NCI-H1694 (cell line): ENCODE data around the gene RNASE8.
A peak's percentile ranks its signal among the peaks of the same experiment; 100 is the strongest.
"Not testable (repeated sequence)": the region's sequence is repeated elsewhere in the genome, so short reads cannot be mapped to it uniquely, and the experiment has no call there.

ENCODE experiments used
- DNase-seq: peaks from one replicate; lab custom pipeline; 2025; lab: John Stamatoyannopoulos, UW

Gene RNASE8, protein sequence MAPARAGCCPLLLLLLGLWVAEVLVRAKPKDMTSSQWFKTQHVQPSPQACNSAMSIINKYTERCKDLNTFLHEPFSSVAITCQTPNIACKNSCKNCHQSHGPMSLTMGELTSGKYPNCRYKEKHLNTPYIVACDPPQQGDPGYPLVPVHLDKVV

DNA sequence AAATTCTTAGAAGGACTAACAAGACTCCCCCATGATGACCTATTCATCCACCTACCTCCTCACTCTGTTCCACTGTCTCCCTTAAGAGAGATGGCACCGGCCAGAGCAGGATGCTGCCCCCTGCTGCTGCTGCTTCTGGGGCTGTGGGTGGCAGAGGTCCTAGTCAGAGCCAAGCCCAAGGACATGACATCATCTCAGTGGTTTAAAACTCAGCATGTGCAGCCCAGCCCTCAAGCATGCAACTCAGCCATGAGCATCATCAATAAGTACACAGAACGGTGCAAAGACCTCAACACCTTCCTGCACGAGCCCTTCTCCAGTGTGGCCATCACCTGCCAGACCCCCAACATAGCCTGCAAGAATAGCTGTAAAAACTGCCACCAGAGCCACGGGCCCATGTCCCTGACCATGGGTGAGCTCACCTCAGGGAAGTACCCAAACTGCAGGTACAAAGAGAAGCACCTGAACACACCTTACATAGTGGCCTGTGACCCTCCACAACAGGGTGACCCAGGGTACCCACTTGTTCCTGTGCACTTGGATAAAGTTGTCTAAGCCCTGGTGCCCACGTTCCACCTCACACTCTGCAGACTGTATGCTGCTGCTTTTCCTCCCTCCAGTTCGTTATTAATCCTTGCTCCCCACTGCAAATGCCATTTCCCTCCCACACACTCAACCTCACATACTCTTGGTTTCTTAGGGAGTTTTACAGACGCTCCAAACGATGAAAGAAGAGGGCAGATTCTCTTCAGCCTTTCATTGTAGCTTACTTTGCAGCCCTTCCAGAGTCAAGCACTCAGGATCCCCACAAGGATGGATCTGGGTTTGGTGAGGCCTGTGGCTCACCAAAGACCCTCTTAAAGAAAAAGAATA lies at the start of gene RNASE8:
Gene RNASE8, plus strand, starts transcription at position 20 of the 873 bp plus-strand sequence. Its CDS starts 71 bp downstream, at position 91.
- DNase-seq = no peak

DNA sequence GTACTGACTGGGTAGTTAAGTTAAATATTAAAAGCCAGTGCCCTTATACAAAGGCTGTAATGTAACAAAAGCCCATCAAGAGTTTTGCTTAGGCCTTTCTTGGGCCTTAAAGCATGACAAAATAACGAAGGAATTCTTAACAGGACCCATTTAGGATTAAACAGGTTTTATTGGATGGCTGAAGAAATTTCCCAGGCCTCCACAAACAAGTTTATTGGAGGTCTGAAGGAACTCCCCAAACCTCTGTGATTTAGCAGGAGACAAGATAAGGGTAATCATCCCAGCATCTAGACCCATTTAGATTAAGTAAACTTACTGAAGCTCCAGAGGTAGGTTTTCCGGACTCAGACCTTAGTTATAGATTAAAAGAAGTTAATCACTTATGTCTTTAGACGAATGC lies 47.9 kb upstream of the RNASE8 start:
- DNase-seq = not testable (repeated sequence)

DNA sequence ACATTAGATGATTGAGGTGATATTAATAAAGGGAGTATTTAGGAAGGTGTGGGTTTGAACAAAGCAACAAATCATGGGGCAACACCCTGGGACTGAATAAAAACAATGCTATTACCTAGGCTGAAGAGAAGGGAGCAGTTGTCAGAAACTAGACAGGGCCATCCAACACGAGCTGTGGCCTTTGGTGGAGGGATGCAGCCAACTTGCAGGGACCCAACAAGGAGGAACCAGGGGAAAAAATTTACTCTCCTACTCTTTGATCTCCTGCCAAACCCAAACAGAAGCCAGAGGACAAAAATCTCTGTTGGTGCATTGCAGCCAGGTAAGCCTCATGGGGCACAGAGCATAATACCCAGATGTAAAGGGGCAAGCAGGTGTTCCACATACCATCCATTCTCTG lies 46.5 kb upstream of the RNASE8 start:
- no peak for DNase-seq

DNA sequence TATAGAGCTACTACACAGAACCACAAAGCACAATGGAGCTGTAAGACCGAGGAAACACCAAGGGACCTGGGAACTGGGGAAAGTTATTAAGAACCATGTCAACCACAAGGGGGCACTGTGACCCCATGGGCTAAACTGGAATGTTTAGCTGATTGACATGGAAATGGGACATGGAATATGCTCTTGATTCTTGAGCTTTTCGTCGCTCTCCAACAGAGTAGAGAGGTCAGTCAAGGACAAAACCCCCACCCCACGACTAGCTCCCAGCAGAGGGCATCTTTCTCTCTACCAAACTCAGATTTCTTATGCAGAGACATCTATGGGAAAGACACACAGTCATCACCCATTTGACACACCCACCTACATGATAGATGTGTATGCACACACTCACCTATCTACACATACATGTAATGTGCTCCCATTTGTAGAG lies 42.8 kb upstream of the RNASE8 start:
- peak; percentile 96 for DNase-seq

DNA sequence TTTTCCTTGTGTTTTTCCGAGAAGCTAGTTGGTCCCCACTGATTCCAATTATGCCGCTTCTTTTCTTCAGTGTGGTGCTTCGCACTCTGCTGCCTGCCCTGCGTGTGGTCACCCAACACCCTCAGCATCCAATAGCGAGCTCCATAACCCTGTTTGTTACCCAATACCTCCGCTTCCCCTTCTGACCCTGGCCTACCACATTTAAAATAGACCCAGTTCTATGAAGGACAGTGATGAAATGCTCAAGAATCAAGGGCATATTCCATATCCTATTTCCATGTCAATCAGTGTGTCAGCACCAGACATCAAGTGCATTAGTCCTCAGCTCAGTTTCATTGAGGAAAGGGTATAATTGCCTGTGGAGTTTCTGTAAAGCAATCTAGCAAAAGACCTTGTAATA lies 42.3 kb upstream of the RNASE8 start:
- DNase-seq = no peak

DNA sequence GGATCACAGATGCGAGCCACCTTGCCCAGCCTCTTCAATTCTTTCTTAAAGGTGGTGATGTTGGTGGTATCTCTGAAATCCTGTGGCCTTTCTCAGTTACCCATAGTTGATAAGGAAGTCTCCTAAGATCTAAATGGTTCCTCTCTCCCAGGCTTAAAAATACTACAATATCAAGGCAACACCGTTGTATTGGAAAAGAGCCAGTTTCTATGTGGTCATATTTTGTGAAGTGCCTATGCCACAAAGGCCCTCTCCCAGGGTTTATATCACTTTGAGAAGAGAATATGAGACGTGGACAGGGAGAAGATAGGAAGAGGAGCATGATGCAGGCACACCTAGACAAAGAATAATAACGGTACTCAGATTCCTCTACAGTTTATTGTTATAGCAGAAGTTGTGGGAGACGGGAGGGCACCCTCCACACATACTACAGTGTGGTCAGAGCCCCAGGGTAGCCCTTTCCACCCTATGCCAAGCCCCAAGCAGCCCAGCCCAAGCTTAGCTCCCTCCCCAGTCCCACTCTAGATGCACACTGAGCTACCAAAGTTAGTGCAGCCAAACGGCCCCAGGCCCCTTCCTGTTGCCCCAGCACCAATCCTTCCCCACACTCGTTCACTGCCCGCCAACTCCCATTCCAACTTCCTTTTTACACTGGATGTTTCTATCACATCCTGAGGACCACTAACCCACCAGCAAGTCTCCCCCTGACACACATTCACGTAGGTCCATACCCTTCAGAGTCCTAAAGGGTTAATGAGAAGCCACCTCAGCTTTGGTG lies 41.0 kb upstream of the RNASE8 start:
- DNase-seq = no peak

DNA sequence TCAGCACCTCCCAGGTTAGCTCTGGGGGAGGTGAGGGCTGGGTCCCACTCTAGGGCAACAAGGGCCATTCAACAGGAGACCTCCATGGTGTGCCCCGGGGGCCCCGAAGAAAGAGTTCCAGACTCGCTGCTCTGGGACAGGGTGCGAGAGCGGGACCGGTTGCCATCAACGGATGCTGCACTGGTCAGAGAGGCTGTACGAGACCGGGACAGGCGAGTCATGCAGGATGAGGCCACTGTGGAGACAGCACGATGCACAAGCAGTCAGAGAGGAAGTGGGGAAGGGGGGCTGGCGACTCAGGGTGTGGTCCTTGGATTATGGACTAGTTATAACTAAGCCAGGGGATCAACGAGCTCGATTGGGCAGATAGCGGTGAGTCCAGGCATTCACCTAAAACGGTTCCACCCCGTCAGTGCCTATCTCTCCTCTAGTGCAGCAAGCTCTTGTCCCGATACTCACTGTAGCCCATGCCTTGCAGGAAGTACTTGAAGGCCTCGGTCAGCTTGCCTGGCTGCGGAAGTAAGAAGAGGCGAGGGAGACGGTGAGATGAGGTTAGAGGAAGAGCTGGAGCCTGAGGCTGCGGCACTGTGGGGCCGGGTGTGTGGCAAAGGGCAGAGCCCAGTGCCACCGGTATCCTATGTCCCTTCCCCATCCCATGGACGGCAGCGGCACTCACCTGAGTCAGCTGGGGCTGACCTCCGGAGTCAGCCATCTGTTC lies 39.9 kb upstream of the RNASE8 start:
- DNase-seq = no peak

DNA sequence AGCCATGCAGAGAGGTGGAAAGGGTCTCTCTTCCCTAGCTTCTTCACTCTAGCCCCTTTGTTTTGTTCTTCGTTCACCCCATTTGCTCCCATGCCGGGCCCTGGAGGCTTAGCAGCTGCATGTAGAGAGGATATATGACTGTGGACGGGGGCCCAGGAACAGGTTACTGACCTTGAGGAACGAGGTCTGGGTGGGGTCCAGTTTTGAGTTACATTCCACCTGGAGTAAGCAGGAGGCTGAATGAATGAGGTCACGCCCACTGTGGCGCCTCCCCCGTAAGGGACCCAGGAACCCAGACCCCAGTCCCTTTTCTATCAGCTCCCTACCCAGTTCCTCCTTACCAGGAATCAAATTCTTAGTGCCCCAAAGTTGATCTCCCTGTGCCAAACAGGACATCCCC lies 39.3 kb upstream of the RNASE8 start:
- no peak for DNase-seq

DNA sequence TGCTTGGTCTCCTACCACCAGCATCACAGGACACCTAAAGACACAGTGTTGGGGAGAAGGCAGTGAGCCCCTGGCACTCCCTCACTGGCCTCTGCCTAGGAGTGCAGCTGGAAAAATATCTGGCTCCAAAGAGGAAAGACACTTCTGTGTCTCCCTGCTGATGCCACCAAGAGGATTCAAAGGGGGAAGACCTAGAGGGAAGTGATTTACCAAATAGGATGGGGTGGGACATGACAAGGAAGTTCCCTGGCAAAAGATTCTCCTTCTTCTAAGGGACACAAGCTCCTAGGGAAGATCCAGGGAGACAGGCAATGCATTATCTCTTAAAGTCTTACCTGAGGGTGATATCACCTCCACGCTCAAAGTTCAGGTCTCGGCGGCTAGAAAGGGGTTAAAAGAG lies 38.8 kb upstream of the RNASE8 start:
- DNase-seq = no peak

DNA sequence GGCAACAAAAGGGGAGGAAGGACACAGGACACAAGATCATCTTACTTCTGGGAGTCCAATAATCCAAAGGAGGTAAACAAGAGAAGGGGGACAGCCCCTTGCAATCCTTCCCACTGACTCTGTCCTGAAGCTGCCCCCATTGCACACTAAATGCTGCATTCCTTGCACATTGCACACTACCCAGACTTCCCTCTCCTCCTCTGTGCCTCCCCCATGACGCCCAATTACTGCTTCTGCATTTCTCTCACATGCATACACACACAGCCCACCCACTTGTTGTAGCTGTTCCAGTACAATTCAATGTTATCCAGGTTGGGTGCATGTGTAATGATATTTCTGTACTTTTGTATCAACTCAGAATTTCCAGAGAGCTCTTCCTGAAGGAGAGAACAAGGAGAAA lies 38.3 kb upstream of the RNASE8 start:
- no peak for DNase-seq

DNA sequence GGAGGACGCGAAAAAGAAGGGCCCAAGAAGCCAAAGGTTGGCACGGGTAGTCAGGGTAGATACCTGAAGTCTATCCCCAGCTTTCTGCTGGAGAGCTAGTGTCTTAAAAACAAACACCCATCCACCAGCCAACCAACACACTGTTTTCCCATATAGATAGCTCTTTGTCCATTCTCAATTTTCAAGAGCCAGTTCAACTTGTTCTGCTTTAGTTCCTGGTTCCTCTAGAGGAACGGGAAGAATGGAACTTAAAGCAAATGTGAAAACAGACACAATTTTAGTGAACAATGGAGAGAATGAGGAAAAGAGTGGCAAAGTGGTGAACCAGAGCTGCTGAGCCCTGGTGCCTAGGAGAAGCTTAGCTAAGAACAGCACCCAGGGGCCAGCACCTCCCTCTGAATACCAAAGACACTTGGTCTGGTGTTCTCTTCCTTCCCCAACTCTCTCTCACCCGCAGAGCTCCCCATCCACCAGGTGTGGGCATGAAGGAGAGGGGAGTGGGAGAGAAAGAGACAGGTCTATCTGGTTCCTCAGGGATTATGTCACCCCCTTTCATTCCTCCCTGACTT lies 36.6 kb upstream of the RNASE8 start:
- no peak for DNase-seq

DNA sequence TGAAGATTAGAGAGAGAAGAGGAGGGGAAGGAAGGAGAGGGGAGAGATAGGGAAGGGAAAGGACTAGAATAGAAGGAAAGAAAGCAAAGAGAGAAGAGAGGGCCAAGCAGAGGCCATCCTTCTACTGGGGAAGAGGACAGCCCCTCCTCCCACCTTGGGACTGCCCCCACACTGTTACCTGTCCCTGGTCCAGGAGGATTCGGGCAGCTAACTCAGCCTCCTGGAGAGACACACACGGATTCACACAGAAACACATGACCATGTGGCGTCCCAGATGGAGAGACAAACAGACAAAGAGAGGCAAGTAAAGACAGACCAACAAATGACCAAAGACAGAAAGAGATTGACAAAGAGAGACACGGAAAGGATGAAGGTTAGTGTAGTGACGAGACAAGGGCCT lies 34.9 kb upstream of the RNASE8 start:
- no peak for DNase-seq

DNA sequence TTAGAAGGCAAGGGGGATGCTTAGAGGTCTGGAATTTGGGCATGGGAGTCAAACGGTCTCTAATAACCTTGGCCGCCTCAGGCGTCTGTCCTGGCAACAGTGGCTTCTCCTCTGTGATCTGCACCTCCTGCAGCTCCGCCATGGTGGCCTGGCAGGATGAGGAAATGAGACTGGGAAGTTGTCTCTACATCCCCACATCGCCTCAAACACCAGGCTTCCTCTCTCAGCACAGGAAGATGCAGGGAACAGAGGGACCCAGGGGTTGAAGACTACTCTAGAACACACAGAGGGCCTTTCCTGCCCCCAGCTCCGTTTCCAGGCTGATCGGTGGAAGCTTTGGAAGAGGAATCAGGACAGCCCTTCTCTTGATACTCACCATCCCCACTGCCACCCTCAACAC lies 34.4 kb upstream of the RNASE8 start:
- DNase-seq = no peak

DNA sequence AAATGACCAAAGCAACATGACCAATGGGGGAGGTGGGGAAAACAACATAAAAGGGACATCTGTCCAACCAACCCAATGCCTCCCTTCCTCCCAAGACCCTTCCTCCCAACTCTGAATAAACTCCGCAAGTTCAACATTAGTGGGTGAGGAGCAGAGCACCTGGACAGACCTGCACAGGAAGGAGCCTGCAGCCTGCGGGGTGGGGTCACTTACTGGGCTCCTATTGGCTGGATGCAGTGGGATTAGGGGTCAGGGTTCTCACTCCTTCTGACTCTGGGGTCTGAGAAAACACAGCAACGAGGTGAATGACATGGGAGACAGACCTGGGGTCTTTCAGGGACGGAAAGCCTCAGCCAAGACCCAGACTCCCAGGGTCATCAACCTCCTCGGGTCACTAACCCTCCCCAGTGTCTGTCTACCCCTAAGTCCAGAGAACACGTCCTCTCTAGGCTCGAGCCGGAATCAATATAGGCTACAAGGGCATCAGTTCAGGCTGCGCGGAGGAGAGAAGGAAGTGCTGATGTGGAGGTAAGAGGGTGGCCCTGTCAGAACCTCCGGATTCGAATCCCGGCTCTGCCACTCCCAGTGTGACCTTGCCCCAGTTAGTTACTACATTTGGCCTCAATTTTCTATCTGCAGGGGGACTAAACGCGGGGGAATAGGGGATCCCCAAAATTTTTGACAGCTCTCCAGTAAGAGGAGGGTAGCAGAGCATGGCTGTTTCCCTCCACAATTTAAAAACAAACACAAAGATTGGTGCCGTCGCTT lies 33.6 kb upstream of the RNASE8 start:
- DNase-seq = no peak

DNA sequence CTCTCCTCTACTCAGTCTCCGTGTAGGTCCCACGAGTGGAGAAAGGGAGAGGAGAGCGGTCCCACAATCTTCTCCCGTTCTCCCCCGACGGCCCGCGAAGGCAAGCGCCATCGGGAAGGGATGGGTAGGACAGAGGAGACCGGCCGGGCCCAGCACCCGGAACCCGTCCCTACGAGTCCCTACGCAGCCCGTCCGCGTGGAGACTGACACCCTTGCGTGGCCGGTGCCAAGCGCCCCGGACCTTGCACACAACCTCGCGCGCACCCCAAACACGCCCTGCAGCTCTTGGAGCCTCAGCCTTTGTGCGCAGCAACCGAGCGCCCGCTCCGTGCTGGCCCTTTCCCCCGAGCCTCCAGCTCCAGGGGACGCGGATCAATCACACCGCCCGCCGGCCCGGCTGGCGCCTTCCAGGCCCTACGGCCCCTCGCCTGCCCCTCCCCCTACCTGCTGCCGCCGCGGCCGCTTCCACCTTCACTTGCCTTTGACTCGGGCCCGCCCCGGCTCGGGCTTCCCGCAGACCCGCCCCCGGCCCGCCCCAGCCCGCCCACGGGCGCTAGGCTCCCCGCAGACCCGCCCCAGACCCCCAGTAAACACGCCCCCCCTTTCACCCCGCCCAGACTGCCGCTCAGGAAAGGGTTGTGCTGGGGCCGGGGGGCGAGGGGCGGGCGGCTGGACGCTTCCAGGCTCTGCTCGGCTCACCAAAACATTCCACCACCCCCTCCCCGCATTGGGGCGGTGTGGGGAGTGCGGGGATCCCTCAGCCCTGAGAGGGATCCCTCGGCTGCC lies 32.8 kb upstream of the RNASE8 start, which contains the start of gene NDRG2:
Gene NDRG2, minus strand, starts transcription at position 477 of the 786 bp plus-strand sequence. CDS start 1,746 bp downstream, outside the sequence.
- peak; percentile 32 for DNase-seq

DNA sequence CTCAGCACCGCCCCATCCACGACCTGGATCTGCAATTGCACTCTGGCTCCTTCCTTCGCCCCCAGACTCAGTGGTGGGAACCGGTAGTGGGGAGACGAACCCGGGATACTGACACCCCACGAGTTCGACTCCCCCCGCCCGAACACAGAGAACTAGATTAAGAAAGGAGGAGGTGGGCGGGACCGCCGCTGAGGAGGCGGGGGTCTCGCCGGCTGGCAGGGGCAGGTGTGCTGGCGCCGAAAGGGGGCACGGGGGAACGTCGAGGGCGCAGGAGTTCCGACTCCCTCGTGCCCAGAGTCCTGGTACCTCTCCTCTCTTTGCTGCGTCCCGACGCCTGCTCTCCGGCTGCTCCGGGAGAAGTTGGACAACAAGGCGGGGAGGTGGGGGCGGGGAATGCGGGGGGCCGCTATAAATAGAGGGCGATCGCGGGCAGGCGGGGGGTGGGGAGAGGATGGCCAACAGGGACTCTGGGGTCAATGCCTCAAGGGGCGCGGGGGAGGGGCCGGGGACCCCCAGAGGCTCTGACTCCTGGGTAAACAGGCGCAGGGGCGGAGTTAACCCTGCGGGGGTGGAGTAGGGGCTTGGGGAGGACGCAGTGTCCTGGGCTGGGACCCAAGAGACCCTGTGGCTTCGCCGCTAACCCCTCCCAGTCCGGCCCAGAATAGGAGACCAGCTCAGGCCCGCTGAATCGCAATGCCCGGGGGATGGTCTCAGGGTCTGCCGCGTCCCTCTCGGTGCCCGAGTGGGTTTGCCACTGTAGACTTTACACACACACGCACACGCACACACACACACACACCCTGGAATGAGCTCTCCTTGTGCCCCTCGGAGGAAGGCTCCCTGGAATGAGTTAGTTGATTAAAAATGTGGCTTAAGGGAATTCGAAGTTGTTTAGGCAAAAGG lies 32.0 kb upstream of the RNASE8 start:
- no peak for DNase-seq

DNA sequence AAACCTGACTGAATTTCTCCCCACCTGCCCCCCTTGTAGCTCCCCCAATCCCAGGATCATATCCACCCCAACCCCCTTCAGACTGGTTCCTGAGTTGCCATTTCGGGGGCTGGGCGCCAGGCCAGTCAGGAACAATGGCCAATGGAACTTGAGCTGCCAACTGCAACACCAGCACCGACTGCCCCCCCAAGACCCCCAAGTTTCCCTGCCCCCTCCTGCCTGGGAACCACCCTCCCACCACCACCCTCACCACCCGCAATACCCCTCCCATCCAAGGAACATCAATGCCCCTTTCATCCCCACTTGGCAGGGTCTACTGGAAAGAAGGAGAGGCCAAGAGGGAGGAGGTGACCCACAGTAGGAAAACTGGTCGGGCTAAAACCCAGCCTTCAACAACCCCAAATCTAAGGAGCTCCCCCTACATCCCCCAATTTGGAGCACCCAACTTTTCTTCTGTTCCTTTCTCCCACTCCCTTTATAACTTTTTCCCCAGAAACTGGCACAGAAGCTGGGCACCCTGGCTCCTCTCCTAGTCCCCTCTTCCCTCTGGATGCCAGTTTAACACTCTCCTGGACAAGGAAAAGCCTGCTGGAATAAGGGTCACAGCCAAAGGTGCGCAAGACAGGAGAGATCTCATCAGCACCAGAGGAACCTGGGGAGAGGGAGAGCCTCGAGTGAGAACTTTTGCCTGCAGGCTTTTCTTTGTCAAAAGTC lies 31.2 kb upstream of the RNASE8 start:
- DNase-seq = no peak

DNA sequence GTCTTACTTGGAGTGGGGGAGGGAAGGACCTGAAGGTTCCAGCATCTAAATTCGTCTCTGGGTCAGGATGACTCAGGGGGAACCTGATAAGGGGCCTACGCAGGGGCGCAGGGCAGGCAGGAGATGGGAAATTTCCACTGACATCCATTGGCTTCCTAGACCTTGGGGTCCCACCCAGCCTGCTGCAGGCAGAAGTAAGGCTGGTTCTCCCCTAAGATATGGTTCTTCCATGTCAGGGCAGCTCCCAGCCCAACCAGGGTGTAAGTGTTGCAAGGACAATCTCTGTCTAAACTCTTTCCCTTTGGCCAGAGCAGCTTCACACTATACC lies 30.7 kb upstream of the RNASE8 start:
- no peak for DNase-seq

DNA sequence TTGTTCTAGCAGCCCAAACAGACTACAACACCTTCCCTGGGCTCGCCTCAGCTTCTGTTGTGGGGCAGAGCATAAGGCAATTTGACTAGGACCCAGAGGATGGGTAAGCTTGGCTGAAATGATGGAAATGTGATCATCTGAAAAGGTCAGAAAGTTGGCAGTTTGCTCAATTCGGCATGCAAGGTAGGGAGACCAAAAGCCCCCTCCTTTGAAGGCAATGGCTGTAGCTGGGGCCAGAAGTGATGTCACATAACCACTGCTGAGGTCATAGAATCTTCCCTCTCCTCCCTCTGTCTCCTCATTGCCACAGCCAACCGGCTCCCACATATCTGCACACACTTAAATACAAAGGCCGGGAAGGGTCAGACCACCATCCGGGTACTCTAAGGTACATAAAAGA lies 27.7 kb upstream of the RNASE8 start, which contains the start of gene TPPP2:
Gene TPPP2, plus strand, starts transcription at position 301 of the 400 bp plus-strand sequence. CDS start 365 bp downstream, outside the sequence.
- no peak for DNase-seq
